H1 (cell line): ENCODE data around the gene NHERF2. TPM values are rescaled to one million over a fixed set of nuclear protein-coding genes. Genes with fewer than 3 reads are reported as not detected.

ENCODE experiments used
- CTCF ChIA-PET: fragments of 300-600 bp; sonication (Branson Sonifier 250); formaldehyde crosslinking; loops from one replicate; lab custom pipeline; 2021; ENCODE audit not compliant: partially characterized antibody; lab: Charles Lee
- POLR2A ChIA-PET: fragments of 300-600 bp; sonication (Branson Sonifier 250); formaldehyde crosslinking; loops from one replicate; lab custom pipeline; 2021; ENCODE audit warnings: inconsistent platforms; ENCODE audit not compliant: partially characterized antibody; lab: Charles Lee
- DNase-seq, 2 experiments: peaks; one replicate each; pipeline versions ENCODE4 v3.0.0 to v3.0.0-alpha.2; 2010 to 2022; ENCODE audit warnings: low spot score in 2 of 2, low read depth in 1 of 2, mixed read lengths in 1 of 2
- FAIRE-seq: peaks from 2 replicates; lab custom pipeline; 2011; peaks lifted over from hg19 to GRCh38; lab: Jason Lieb, UNC
- H2AFZ ChIP-seq: 2 replicates; pipeline ENCODE4 v1.8.1; 2012; ENCODE audit warnings: low read length, inconsistent platforms
- H2AK5ac ChIP-seq: 2 replicates; pipeline ENCODE4 v1.6.1; 2013; ENCODE audit warnings: low read depth, low read length
- H2BK120ac ChIP-seq: replicated peaks from 2 replicates; pipeline ENCODE3; 2013; ENCODE audit warnings: low read depth, low read length, inconsistent platforms
- H2BK12ac ChIP-seq: 2 replicates; pipeline ENCODE4 v1.6.1; 2013; ENCODE audit warnings: low read depth, low read length
- H2BK15ac ChIP-seq: 2 replicates; pipeline ENCODE4 v1.6.1; 2013; ENCODE audit warnings: low read length
- H2BK20ac ChIP-seq: 2 replicates; pipeline ENCODE4 v1.6.1; 2013; ENCODE audit warnings: low read length
- H2BK5ac ChIP-seq: 2 replicates; pipeline ENCODE4 v1.6.1; 2013; ENCODE audit warnings: low read depth, low read length
- H3K14ac ChIP-seq: 2 replicates; pipeline ENCODE4 v1.6.1; 2013; ENCODE audit warnings: inconsistent platforms; ENCODE audit not compliant: insufficient read length
- H3K18ac ChIP-seq: 2 replicates; pipeline ENCODE4 v1.6.1; 2013; ENCODE audit warnings: low read length; ENCODE audit errors: extremely low read depth
- H3K23ac ChIP-seq: 2 replicates; pipeline ENCODE4 v1.6.1; 2013; ENCODE audit warnings: inconsistent platforms; ENCODE audit not compliant: insufficient read length
- H3K23me2 ChIP-seq: 2 replicates; pipeline ENCODE4 v1.6.1; 2013; ENCODE audit warnings: low read depth, low read length
- H3K27ac ChIP-seq: 2 replicates; pipeline ENCODE4 v1.6.1; 2011; ENCODE audit warnings: low read depth, low read length, inconsistent platforms
- H3K27me3 ChIP-seq, 4 experiments: replicated peaks in 1 of 4; 1 replicate in 1 of 4; 2 replicates in 3 of 4; pipeline versions ENCODE4 v1.6.1 to v1.8.1; 2011 to 2013; ENCODE audit warnings: low read length in 3 of 4, mild to moderate bottlenecking in 3 of 4, inconsistent platforms in 2 of 4, mixed read lengths in 2 of 4, moderate library complexity in 1 of 4; ENCODE audit not compliant: control insufficient read depth in 3 of 4, insufficient read depth in 3 of 4; ENCODE audit errors: extremely low read depth in 1 of 4
- H3K36me3 ChIP-seq, 4 experiments: 2 replicates each; pipeline versions ENCODE4 v1.6.1 to v1.8.1; 2011 to 2013; ENCODE audit warnings: mild to moderate bottlenecking in 4 of 4, low read length in 3 of 4, moderate library complexity in 2 of 4, control low read depth in 1 of 4, inconsistent platforms in 1 of 4; ENCODE audit not compliant: insufficient read depth in 4 of 4, control insufficient read depth in 2 of 4
- H3K4ac ChIP-seq: replicated peaks from 2 replicates; pipeline ENCODE3; 2013; ENCODE audit warnings: low read length, low read depth, mixed read lengths, inconsistent platforms; ENCODE audit not compliant: insufficient read length
- H3K4me1 ChIP-seq, 4 experiments: replicated peaks in 1 of 4; 1 replicate in 1 of 4; 2 replicates in 3 of 4; pipeline versions ENCODE4 v1.6.1 to v1.8.1; 2011 to 2013; ENCODE audit warnings: low read length in 3 of 4, inconsistent platforms in 2 of 4, mixed read lengths in 1 of 4; ENCODE audit not compliant: insufficient read depth in 4 of 4, control insufficient read depth in 3 of 4
- H3K4me2 ChIP-seq, 2 experiments: 2 replicates each; pipeline versions ENCODE4 v1.6.1 to v1.8.1; 2011 to 2013; ENCODE audit warnings: low read depth in 2 of 2, low read length in 2 of 2, control low read depth in 1 of 2, inconsistent platforms in 1 of 2, mild to moderate bottlenecking in 1 of 2; ENCODE audit not compliant: insufficient read depth in 1 of 2
- H3K4me3 ChIP-seq, 4 experiments: fragments of 200-600, 300-600 bp in 1 of 4; sonication (generic), shearing (Covaris generic), sonication (Bioruptor Twin) in 1 of 4; 2 replicates each; pipeline versions ENCODE4 v1.5.1 to v1.8.1; 2011 to 2016; ENCODE audit warnings: low read length in 4 of 4, low read depth in 3 of 4, control low read depth in 2 of 4, inconsistent platforms in 2 of 4, mild to moderate bottlenecking in 2 of 4, mixed read lengths in 1 of 4, moderate library complexity in 1 of 4; ENCODE audit not compliant: insufficient read depth in 2 of 4; ENCODE audit errors: extremely low read depth in 1 of 4
- H3K56ac ChIP-seq: replicated peaks from 2 replicates; pipeline ENCODE3; 2013; ENCODE audit warnings: low read depth, mild to moderate bottlenecking, mixed read lengths, low read length, inconsistent platforms; ENCODE audit not compliant: insufficient read length
- H3K79me1 ChIP-seq: 2 replicates; pipeline ENCODE4 v1.6.1; 2013; ENCODE audit warnings: low read depth, low read length, control low read depth
- H3K79me2 ChIP-seq, 2 experiments: 2 replicates each; pipeline versions ENCODE4 v1.6.1 to v1.8.1; 2012 to 2013; ENCODE audit warnings: low read length in 2 of 2, mild to moderate bottlenecking in 2 of 2, inconsistent platforms in 1 of 2; ENCODE audit not compliant: insufficient read depth in 2 of 2, control insufficient read depth in 1 of 2
- H3K9ac ChIP-seq, 4 experiments: replicated peaks in 1 of 4; 1 replicate in 1 of 4; 2 replicates in 3 of 4; pipeline versions ENCODE4 v1.6.1 to v1.8.1; 2011 to 2013; ENCODE audit warnings: low read depth in 3 of 4, low read length in 3 of 4, control low read depth in 2 of 4, mild to moderate bottlenecking in 2 of 4, moderate library complexity in 2 of 4, inconsistent platforms in 1 of 4; ENCODE audit errors: extremely low read depth in 1 of 4
- H3K9me3 ChIP-seq, 2 experiments: 2 replicates each; pipeline versions ENCODE4 v1.6.1 to v1.8.1; 2012 to 2013; ENCODE audit warnings: mild to moderate bottlenecking in 2 of 2, moderate library complexity in 2 of 2, control low read depth in 1 of 2, inconsistent platforms in 1 of 2, low read depth in 1 of 2, low read length in 1 of 2, mixed read lengths in 1 of 2; ENCODE audit not compliant: insufficient read depth in 2 of 2
- H4K20me1 ChIP-seq, 2 experiments: replicated peaks in 1 of 2; 2 replicates each; pipeline versions ENCODE3 to v1.8.1; 2011 to 2013; ENCODE audit warnings: inconsistent platforms in 2 of 2, low read length in 2 of 2, mild to moderate bottlenecking in 1 of 2; ENCODE audit not compliant: insufficient read depth in 2 of 2, control insufficient read depth in 1 of 2
- H4K5ac ChIP-seq: 2 replicates; pipeline ENCODE4 v1.6.1; 2013; ENCODE audit warnings: low read length, low read depth, mixed read lengths, inconsistent platforms; ENCODE audit not compliant: insufficient read length
- H4K8ac ChIP-seq: 2 replicates; pipeline ENCODE4 v1.8.0; 2013; ENCODE audit warnings: mild to moderate bottlenecking, moderate library complexity, low read length, inconsistent platforms; ENCODE audit not compliant: insufficient read depth; ENCODE audit errors: extremely low read depth
- H4K91ac ChIP-seq: replicated peaks from 2 replicates; pipeline ENCODE3; 2013; ENCODE audit warnings: low read length, mixed read lengths, inconsistent platforms; ENCODE audit not compliant: insufficient read length
- RBBP5 ChIP-seq: IDR thresholded peaks from 2 replicates; pipeline ENCODE4 v1.7.1; 2012; ENCODE audit warnings: low read depth, mild to moderate bottlenecking, inconsistent platforms, low read length, moderate library complexity, borderline replicate concordance
- WGBS, 2 experiments: shearing (Covaris generic) in 1 of 2; methylation state at CpG; one replicate each; pipeline versions ENCODE4 v1.1.6 to v1.1.7; 2013 to 2015; ENCODE audit warnings: low lambda C conversion rate in 2 of 2, mixed read lengths in 2 of 2, inconsistent platforms in 1 of 2, low coverage in 1 of 2, missing lambda C conversion rate in 1 of 2; ENCODE audit not compliant: insufficient replicate concordance in 2 of 2, insufficient coverage in 1 of 2, insufficient read length in 1 of 2; ENCODE audit errors: extremely low coverage in 1 of 2, missing lambda C conversion rate in 1 of 2; 5-methylcytosine and 5-hydroxymethylcytosine counted together
- polyA plus RNA-seq, 7 experiments: library from polyadenylated mRNA; depleted of rRNA in 3 of 7; stranded (reverse) in 5 of 7; unstranded in 2 of 7; fragments of >200 nt in 5 of 7; fragments of 200-250 nt in 2 of 7; gene quantifications; 1 replicate in 5 of 7; 2 replicates in 1 of 7; 4 replicates in 1 of 7; pipeline versions ENCODE4 v1.2.1 to v1.2.3, GENCODE V29; 2011 to 2013; ENCODE audit warnings: missing spikeins in 2 of 7, mixed read lengths in 2 of 7
- total RNA-seq: library from RNA; stranded (reverse); fragmentation: NEBNext Ultra II Directional; extraction: Animal tissue kit (Norgen Biotek cat#: 25700); gene quantifications from 2 replicates; pipeline ENCODE4 v1.2.1, GENCODE V29; 2021

Gene NHERF2
- total and polyA plus RNA-seq, 2 of the 8 experiments (the other 6 are each of a cell fraction or from before 2014, with no cell fraction given) = 13.9 to 19.3 TPM

DNA sequence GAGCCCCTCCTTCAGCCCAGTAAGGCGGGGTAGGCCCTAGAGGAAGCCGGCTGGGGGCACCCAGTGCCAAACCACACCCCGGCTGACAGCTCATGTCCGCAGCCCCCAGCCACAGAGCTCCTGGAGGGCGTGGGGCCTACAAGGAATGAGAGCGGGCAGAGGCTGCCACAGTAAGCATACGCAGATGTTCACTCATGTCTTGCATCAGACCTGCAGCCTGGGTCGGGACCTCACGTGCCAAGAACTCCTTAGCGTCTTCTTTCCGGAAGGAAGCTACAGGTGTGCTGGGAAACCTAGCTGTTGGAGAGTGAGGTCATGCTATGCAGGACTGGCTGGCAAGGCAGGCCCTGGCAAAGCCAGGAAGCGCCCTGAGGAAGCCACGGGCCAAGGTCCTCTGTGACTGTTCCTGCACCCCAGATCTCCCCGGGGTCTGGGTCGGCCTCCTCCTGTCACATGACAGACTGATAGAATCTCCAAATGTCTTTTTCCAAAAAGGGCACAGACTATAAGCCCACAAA lies 18.6 kb upstream of the NHERF2 start:
- Histone ChIP-seq H3K79me1 (peaks cover 9% of the 10 kb centered on the region; the same call in 1 of the 2 replicates), H3K18ac (no peak overlapping the region), H3K4me1 (peaks cover 3 to 38% (median 22%) of the 10 kb centered on the region in 4 experiments), H4K91ac (no peak overlapping the region), H4K8ac (no peak overlapping the region), H3K9me3 (no peaks in the 10 kb centered on the region), H3K14ac (no peak overlapping the region), H4K5ac (no peak overlapping the region), H3K27ac (no peak overlapping the region), H3K27me3 (no peaks in the 10 kb centered on the region), H2AK5ac (no peak overlapping the region), H3K4me2 (peak overlapping the region; percentile 89 to 92; a peak in 3 of 4 replicates), H3K4me3 (peak overlapping the region in 3 of 4 experiments; percentile 80 to 95 (median 86); a peak in 5 of 8 replicates), H2BK20ac (no peak overlapping the region), H2BK5ac (no peak overlapping the region), H3K79me2 (peaks cover 22 to 50% of the 10 kb centered on the region in 2 experiments; a peak in 3 of 4 replicates), H2BK120ac (no peak overlapping the region), H3K56ac (no peak overlapping the region), H2BK15ac (no peak overlapping the region)
- FAIRE-seq = no peak
- DNase-seq = no peak
- WGBS, 2 experiments = 90% methylated on average over 15 of the region's 15 CpGs; no CpG with 5 or more reads in 1 of the 2 experiments
- CTCF ChIA-PET = interaction anchor here (0.8 to 2.8 kb wide), 10 partner anchors 9 to 139 kb away, joined by 3 to 7 read pairs (median 6); partner anchors contain the start of genes NHERF2 and NPW
- TF ChIP-seq RBBP5 = no peak
- TF ChIP-seq, all 59 proteins: peak for 0
- H2AFZ ChIP-seq = no peak overlapping the region
- peaks cover 23 to 51% of the 10 kb centered on the region in 2 experiments for H4K20me1 ChIP-seq
- POLR2A ChIA-PET = interaction anchor here (0.6 to 2.8 kb wide), 14 partner anchors 9 to 232 kb away, joined by 3 to 17 read pairs (median 4); partner anchors contain the start of genes NPW, RPS2, TBL3 and TRAF7
- no peak overlapping the region for H3K23ac ChIP-seq
- no peak overlapping the region for H2BK12ac ChIP-seq
- peaks cover 0 to 4% (median under 1%) of the 10 kb centered on the region in 4 experiments; a peak in 2 of 8 replicates for H3K36me3 ChIP-seq
- H3K23me2 ChIP-seq = peaks cover 12% of the 10 kb centered on the region; the same call in 1 of the 2 replicates
- H3K4ac ChIP-seq = no peak overlapping the region
- H3K9ac ChIP-seq = no peak overlapping the region
